ENCODE results near the gene XDH. TPM values are rescaled to one million over a fixed set of nuclear protein-coding genes. Genes with fewer than 3 reads are reported as not detected.

The XDH gene
- total RNA-seq, 4 donors from 2014 or later = under 0.01 TPM; not detected in 3

GRCh38 chr2:31363956-31364750 is 50.4 kb downstream of the XDH start:
- no peaks in the 10 kb centered on the region for H3K4me1 ChIP-seq
- DNase-seq (ENCODE audit: low spot score in 2 of 2) = no peak
- no peak overlapping the region for H3K4me3 ChIP-seq
- H3K9me3 ChIP-seq = no peaks in the 10 kb centered on the region
- H3K27me3 ChIP-seq = no peaks in the 10 kb centered on the region
- H3K36me3 ChIP-seq = no peaks in the 10 kb centered on the region
- no peak overlapping the region for H3K27ac ChIP-seq
- TF ChIP-seq CTCF (IDR thresholded peaks at IDR 0.05) (no peak), EP300 (IDR thresholded peaks at IDR 0.05) (no peak), POLR2A (IDR thresholded peaks at IDR 0.05) (no peak)
- 76 to 78% methylated on average over 15 of the region's 15 CpGs for WGBS, 2 donors

GRCh38 chr2:31362581-31362980 is 52.0 kb downstream of the XDH start:
- H3K4me3 ChIP-seq = no peak overlapping the region
- no peak for TF ChIP-seq CTCF (IDR thresholded peaks at IDR 0.05)
- no peak for TF ChIP-seq POLR2A (IDR thresholded peaks at IDR 0.05)
- TF ChIP-seq EP300 (IDR thresholded peaks at IDR 0.05) = no peak
- 95 to 98% methylated on average over 5 of the region's 5 CpGs for WGBS, 2 donors
- H3K36me3 ChIP-seq = no peaks in the 10 kb centered on the region
- H3K4me1 ChIP-seq = no peaks in the 10 kb centered on the region
- no peak overlapping the region for H3K27ac ChIP-seq
- no peak for DNase-seq (ENCODE audit: low spot score in 2 of 2)
- no peaks in the 10 kb centered on the region for H3K9me3 ChIP-seq
- no peaks in the 10 kb centered on the region for H3K27me3 ChIP-seq

GRCh38 chr2:31359229-31359628 is 55.3 kb downstream of the XDH start:
- no peak for DNase-seq (ENCODE audit: low spot score in 2 of 2)
- no peak for TF ChIP-seq EP300 (IDR thresholded peaks at IDR 0.05)
- no peak for TF ChIP-seq CTCF (IDR thresholded peaks at IDR 0.05)
- TF ChIP-seq POLR2A (IDR thresholded peaks at IDR 0.05) = no peak
- Histone ChIP-seq H3K27me3 (no peaks in the 10 kb centered on the region), H3K27ac (no peak overlapping the region), H3K36me3 (no peaks in the 10 kb centered on the region), H3K4me1 (no peaks in the 10 kb centered on the region), H3K9me3 (no peaks in the 10 kb centered on the region), H3K4me3 (no peak overlapping the region)
- 84 to 87% methylated on average over 2 of the region's 2 CpGs for WGBS, 2 donors

GRCh38 chr2:31354837-31355236 is 59.7 kb downstream of the XDH start:
- H3K4me3 ChIP-seq = no peak overlapping the region
- H3K27me3 ChIP-seq = no peaks in the 10 kb centered on the region
- DNase-seq (ENCODE audit: low spot score in 2 of 2) = no peak
- peaks cover 0 to 12% (median 2%) of the 10 kb centered on the region in 4 donors for H3K9me3 ChIP-seq
- no peak for TF ChIP-seq POLR2A (IDR thresholded peaks at IDR 0.05)
- TF ChIP-seq CTCF (IDR thresholded peaks at IDR 0.05) = no peak
- TF ChIP-seq EP300 (IDR thresholded peaks at IDR 0.05) = no peak
- no peaks in the 10 kb centered on the region for H3K4me1 ChIP-seq
- WGBS, 2 donors = 26 to 30% methylated on average over 2 of the region's 2 CpGs
- H3K36me3 ChIP-seq = no peaks in the 10 kb centered on the region
- H3K27ac ChIP-seq = no peak overlapping the region

- 88 to 89% methylated on average over 2 of the region's 2 CpGs for WGBS, 2 donors
- DNase-seq (ENCODE audit: low spot score in 2 of 2) = no peak
- Histone ChIP-seq H3K27me3 (no peaks in the 10 kb centered on the region), H3K4me3 (no peak overlapping the region), H3K36me3 (no peaks in the 10 kb centered on the region), H3K27ac (no peak overlapping the region), H3K9me3 (peaks cover 0 to 12% (median 2%) of the 10 kb centered on the region in 4 donors), H3K4me1 (no peaks in the 10 kb centered on the region)
- no peak for TF ChIP-seq EP300 (IDR thresholded peaks at IDR 0.05)
- no peak for TF ChIP-seq POLR2A (IDR thresholded peaks at IDR 0.05)
- TF ChIP-seq CTCF (IDR thresholded peaks at IDR 0.05) = no peak
Measured at GRCh38 chr2:31353179-31353578, 61.4 kb downstream of the XDH start.
